Neutrophil (primary cell): Measurements from ENCODE around the gene BCAS1.

Source experiments
- H3K27ac ChIP-seq: fragments of 200-600 bp; sonication (generic); 2 replicates; pipeline ENCODE4 v1.5.1; 2016; ENCODE audit warnings: mild to moderate bottlenecking, moderate library complexity
- H3K27me3 ChIP-seq: fragments of 200-600 bp; sonication (generic); 2 replicates; pipeline ENCODE4 v1.6.0; 2016; ENCODE audit warnings: mild to moderate bottlenecking
- H3K36me3 ChIP-seq: fragments of 200-600 bp; sonication (generic); 2 replicates; pipeline ENCODE4 v1.5.1; 2017
- H3K4me1 ChIP-seq, 2 experiments: fragments of 200-600 bp in 1 of 2; sonication (generic) in 1 of 2; 1 replicate in 1 of 2; 2 replicates in 1 of 2; pipeline versions ENCODE4 v1.5.1 to v1.6.1; 2013 to 2016; ENCODE audit warnings: low read depth in 1 of 2, low read length in 1 of 2, mild to moderate bottlenecking in 1 of 2, moderate library complexity in 1 of 2; ENCODE audit not compliant: control insufficient read depth in 1 of 2, insufficient read depth in 1 of 2
- H3K4me3 ChIP-seq, 2 experiments: fragments of 200-600 bp in 1 of 2; sonication (generic) in 1 of 2; 1 replicate in 1 of 2; 2 replicates in 1 of 2; pipeline ENCODE4 v1.5.1; 2013 to 2016; ENCODE audit warnings: low read depth in 1 of 2, low read length in 1 of 2, mild to moderate bottlenecking in 1 of 2, moderate library complexity in 1 of 2
- H3K9me3 ChIP-seq: fragments of 200-600 bp; sonication (generic); 2 replicates; pipeline ENCODE4 v1.5.1; 2016
- CTCF ChIP-seq: fragments of 200-600 bp; sonication (generic); IDR thresholded peaks from 2 replicates; pipeline ENCODE4 v1.5.1; 2016; ENCODE audit warnings: antibody characterized with exemption

BCAS1 gene

DNA sequence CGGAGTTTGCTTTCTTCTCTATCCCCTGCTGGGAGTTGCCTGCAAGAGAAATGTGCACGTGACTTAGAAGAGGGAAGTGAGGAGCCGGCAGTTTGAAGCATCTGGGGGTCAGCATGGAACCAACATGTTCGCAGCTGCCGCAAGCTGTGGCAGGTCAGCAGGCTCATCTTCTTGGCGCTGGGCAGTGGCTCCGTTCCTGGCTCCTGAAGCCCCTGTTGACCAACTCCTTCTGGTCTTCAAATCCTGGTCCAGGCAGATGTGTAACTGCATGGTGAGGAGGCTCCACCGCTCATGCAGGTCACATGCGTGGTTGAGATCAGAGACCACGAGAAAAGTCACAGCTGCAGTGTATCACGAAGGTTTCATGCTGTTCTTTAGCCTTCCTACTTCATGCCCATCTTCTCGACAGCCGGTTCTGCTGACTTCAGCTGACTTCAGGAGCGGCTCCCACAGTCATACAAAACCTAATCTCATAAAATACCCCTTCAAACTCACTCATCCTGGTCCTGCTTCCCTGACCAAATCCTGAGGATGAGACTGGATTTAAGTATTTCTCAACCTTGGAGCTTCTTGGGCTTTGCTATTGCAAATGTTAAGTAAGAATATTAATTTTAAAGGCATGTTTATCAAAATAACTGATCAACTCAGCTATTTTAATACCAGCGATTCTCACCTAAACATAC, 44.9 kb upstream of the BCAS1 start:
- Histone ChIP-seq H3K27ac (peak overlapping the region; percentile 35), H3K9me3 (no peaks in the 10 kb centered on the region), H3K36me3 (no peaks in the 10 kb centered on the region), H3K27me3 (no peaks in the 10 kb centered on the region), H3K4me1 (peaks cover 21 to 34% of the 10 kb centered on the region in 2 experiments), H3K4me3 (no peak overlapping the region)
- no peak for TF ChIP-seq CTCF

DNA sequence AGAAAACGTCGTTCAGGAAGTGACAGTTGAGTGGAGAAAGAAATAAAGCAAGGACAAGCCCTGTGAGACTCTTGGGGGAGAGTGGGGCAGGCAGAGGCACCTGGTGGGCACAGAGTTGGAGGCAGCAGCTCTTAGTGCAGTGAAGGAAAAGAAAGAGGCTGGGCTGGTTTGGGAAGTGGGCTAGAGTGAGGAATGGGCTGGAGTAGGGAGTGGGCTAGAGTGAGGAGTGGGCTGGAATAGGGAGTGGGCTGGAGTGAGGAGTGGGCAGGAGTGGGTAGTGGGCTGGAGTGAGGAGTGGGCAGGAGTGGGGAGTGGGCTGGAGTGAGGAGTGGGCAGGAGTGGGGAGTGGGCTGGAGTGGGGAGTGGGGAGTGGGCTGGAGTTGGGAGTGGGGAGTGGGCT, 43.7 kb upstream of the BCAS1 start:
- Histone ChIP-seq H3K27ac (no peak overlapping the region), H3K27me3 (no peaks in the 10 kb centered on the region), H3K36me3 (no peaks in the 10 kb centered on the region), H3K4me1 (peaks cover 21 to 34% of the 10 kb centered on the region in 2 experiments), H3K9me3 (no peaks in the 10 kb centered on the region), H3K4me3 (no peak overlapping the region)
- TF ChIP-seq CTCF = no peak

GRCh38 chr20:54113566-54113965, 43.2 kb upstream of the BCAS1 start:
- Histone ChIP-seq H3K4me3 (no peak overlapping the region), H3K4me1 (peaks cover 21 to 34% of the 10 kb centered on the region in 2 experiments), H3K27me3 (no peaks in the 10 kb centered on the region), H3K36me3 (no peaks in the 10 kb centered on the region), H3K9me3 (no peaks in the 10 kb centered on the region), H3K27ac (no peak overlapping the region)
- TF ChIP-seq CTCF = no peak

DNA sequence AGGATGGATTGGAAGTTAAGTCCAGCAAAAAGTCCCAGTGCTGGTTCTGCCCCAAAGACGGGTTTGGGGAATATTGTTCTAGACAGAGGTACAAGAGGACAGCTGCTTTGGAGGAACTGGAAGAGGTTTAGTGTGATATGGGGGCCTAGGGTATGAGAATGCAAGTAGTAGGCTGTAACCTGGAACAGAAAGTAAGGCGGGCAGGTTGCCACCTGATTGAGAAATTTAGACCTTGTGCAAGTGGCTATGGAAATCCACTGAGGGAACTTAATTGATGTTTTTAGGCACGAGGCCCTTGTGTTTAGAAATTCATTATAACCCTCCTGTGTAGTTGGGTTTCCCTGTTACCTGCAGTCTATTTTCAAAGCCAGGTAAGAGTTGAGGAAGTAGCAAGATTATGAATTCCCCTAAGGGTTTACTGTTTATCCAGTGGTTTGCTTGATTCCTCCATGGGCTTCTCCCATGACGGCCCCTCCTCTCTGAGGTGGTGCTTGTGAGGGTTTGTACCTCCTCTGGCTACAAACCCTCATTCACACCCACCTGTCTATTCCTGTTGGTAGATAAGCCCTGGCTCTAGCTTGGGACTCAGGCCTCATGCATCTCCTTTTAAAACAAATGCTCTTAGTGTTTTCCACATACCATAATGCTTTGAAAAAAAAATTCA, 42.0 kb upstream of the BCAS1 start:
- Histone ChIP-seq H3K36me3 (no peaks in the 10 kb centered on the region), H3K4me1 (peaks cover 21 to 34% of the 10 kb centered on the region in 2 experiments), H3K4me3 (no peak overlapping the region), H3K27ac (no peak overlapping the region), H3K9me3 (no peaks in the 10 kb centered on the region), H3K27me3 (no peaks in the 10 kb centered on the region)
- no peak for TF ChIP-seq CTCF

- TF ChIP-seq CTCF = no peak
These were observed 41.1 kb upstream of the BCAS1 start for GRCh38 chr20:54111460-54111859.

More at GRCh38 chr20:54111460-54111859, 41.1 kb upstream of the BCAS1 start:
- H3K9me3 ChIP-seq = no peaks in the 10 kb centered on the region
- no peaks in the 10 kb centered on the region for H3K27me3 ChIP-seq
- H3K36me3 ChIP-seq = no peaks in the 10 kb centered on the region
- no peak overlapping the region for H3K27ac ChIP-seq
- H3K4me3 ChIP-seq = no peak overlapping the region
- peaks cover 21 to 34% of the 10 kb centered on the region in 2 experiments for H3K4me1 ChIP-seq
